PFSK-1 (cell line): Measurements from ENCODE around the gene CIAO2B.

Experiments used
- FOXP2 ChIP-seq: optimal IDR thresholded peaks from 2 replicates; pipeline ENCODE3; 2011; ENCODE audit warnings: borderline replicate concordance, control low read depth, inconsistent platforms; ENCODE audit not compliant: insufficient read depth; ENCODE audit errors: extremely low read length, extremely low read depth
- POLR2AphosphoS5 ChIP-seq: IDR thresholded peaks from 2 replicates; pipeline ENCODE4 v1.6.1; 2012; ENCODE audit warnings: low read depth, mild to moderate bottlenecking, control low read depth, low read length, moderate library complexity
- REST ChIP-seq, 2 experiments: IDR thresholded peaks; 2 replicates each; pipeline versions ENCODE4 v1.6.1 to v1.8.0; 2011 to 2012; ENCODE audit warnings: low read depth in 2 of 2, low read length in 2 of 2, control low read depth in 1 of 2, inconsistent platforms in 1 of 2, mild to moderate bottlenecking in 1 of 2, moderate library complexity in 1 of 2; ENCODE audit not compliant: insufficient read depth in 1 of 2
- SIN3A ChIP-seq: IDR thresholded peaks from 2 replicates; pipeline ENCODE4 v1.6.1; 2012; ENCODE audit warnings: mild to moderate bottlenecking, low read length, moderate library complexity, borderline replicate concordance; ENCODE audit not compliant: insufficient read depth
- TAF1 ChIP-seq: IDR thresholded peaks from 2 replicates; pipeline ENCODE4 v1.6.1; 2012; ENCODE audit warnings: low read length, control low read depth, borderline replicate concordance; ENCODE audit not compliant: insufficient read depth

The CIAO2B gene

GRCh38 chr16:66921729-66922450 lies 12.3 kb downstream of the CIAO2B start:
- no peak for TF ChIP-seq POLR2AphosphoS5
- TF ChIP-seq TAF1: no peak
- TF ChIP-seq SIN3A: no peak
- TF ChIP-seq REST (IDR thresholded peaks at IDR 0.05; ENCODE audit: insufficient read depth in 1 of 2, low read depth in 2 of 2, low read length in 2 of 2): no peak
- TF ChIP-seq FOXP2: no peak

GRCh38 chr16:66920924-66921680 lies 13.1 kb downstream of the CIAO2B start:
- TF ChIP-seq REST (IDR thresholded peaks at IDR 0.05; ENCODE audit: insufficient read depth in 1 of 2, low read depth in 2 of 2, low read length in 2 of 2) (no peak), POLR2AphosphoS5 (no peak), SIN3A (no peak), TAF1 (no peak), FOXP2 (no peak)

GRCh38 chr16:66920299-66920590 lies 14.0 kb downstream of the CIAO2B start:
- TF ChIP-seq TAF1: no peak
- TF ChIP-seq FOXP2: no peak
- TF ChIP-seq SIN3A: no peak
- no peak for TF ChIP-seq POLR2AphosphoS5
- no peak for TF ChIP-seq REST (IDR thresholded peaks at IDR 0.05; ENCODE audit: insufficient read depth in 1 of 2, low read depth in 2 of 2, low read length in 2 of 2)

- TF ChIP-seq TAF1 (no peak), SIN3A (no peak)
These were observed 14.5 kb downstream of the CIAO2B start for GRCh38 chr16:66919569-66920298.

GRCh38 chr16:66918803-66919568 lies 15.2 kb downstream of the CIAO2B start, which contains the start of gene CDH16:
Gene CDH16, minus strand, starts transcription at chr16:66918885. Its CDS starts 820 bp downstream, at chr16:66918065.
- TF ChIP-seq POLR2AphosphoS5 (no peak), FOXP2 (no peak), SIN3A (no peak), TAF1 (no peak), REST (IDR thresholded peaks at IDR 0.05; ENCODE audit: insufficient read depth in 1 of 2, low read depth in 2 of 2, low read length in 2 of 2) (no peak)
